GM19025 (cell line): Measurements from ENCODE around the gene INA.

ENCODE experiments used
- ATAC-seq: cut with Tn5 transposase; IDR thresholded peaks from one replicate; pipeline ENCODE4 v1.9.1; 2021; ENCODE audit warnings: mild to moderate bottlenecking, low read depth, moderate library complexity; ENCODE audit not compliant: unreplicated experiment

INA gene

DNA sequence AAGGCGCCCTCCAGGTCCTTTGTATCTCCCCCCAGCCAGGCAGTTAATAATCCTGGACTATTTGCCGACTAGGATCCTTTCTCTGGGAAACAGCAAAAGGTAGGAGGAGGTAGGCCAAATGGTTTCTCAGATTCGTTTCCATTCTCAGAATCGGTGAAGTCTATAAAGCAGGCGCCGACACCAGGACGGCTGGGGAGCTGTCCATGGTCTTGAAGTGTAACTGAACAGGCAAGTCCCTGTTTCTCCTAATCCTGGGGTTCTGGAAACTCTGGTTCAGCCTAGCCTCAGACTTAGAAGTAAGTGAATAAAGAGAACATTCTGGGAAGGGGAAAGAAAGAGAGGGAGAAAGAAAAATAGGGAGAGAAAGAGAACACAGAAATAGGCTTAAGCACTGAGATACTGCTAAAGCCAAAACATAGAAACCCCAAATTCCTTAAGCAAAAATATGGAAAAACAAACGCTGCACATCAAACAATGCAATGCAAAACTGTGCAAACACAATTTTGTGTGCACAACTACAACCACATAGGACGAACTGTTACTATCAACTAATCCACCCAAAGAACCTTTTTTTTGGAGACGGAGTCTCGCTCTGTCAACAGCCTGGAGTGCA lies 11.1 kb upstream of the INA start:
- ATAC-seq, result no peak

DNA sequence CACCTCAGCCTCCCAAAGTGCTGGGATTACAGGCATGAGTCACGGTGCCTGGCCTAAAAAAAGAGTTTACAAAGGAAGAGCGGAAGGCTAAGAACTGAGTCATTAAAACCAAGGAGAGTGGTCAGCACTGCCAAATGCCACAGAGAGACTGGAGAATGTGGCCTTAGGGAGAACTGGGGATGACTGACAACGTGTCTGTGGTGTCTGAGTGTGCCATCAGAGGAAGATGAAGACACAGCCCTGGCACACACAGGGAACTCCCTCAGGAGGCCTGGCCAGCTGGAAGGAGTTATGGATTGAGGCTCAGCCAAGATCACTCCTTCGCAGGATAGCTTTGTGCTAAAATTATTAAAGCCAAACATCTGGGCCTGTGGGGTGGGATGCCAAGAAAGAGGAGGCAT lies 3.9 kb upstream of the INA start:
- no peak for ATAC-seq

GRCh38 chr10:103276251-103276895 lies 565 bp upstream of the INA start:
- no peak for ATAC-seq

DNA sequence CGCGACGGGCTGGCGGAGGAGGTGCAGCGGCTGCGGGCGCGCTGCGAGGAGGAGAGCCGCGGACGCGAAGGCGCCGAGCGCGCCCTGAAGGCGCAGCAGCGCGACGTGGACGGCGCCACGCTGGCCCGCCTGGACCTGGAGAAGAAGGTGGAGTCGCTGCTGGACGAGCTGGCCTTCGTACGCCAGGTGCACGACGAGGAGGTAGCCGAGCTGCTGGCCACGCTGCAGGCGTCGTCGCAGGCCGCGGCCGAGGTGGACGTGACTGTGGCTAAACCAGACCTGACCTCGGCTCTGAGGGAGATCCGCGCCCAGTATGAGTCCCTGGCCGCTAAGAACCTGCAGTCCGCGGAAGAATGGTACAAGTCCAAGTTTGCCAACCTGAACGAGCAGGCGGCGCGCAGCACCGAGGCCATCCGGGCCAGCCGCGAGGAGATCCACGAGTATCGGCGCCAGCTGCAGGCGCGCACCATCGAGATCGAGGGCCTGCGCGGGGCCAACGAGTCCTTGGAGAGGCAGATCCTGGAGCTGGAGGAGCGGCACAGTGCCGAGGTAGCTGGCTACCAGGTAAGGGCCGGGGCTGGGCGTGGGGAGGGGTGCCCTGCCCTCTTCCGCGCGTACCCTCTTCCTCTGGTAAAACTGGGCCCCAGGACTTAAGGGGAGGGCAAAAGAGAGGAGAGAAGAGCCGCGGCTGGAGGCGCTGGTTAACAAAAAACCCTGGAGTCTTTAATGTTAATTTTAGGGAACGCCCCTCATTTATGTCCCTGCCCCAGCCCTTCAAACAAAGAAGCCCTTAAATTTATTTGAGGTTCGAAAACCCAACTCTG lies 987 bp downstream of the INA start:
- ATAC-seq, result no peak

GRCh38 chr10:103278537-103278823 lies 1.5 kb downstream of the INA start:
- ATAC-seq, result no peak

- ATAC-seq, result no peak
Observed at GRCh38 chr10:103278862-103279298, 1.9 kb downstream of the INA start.

DNA sequence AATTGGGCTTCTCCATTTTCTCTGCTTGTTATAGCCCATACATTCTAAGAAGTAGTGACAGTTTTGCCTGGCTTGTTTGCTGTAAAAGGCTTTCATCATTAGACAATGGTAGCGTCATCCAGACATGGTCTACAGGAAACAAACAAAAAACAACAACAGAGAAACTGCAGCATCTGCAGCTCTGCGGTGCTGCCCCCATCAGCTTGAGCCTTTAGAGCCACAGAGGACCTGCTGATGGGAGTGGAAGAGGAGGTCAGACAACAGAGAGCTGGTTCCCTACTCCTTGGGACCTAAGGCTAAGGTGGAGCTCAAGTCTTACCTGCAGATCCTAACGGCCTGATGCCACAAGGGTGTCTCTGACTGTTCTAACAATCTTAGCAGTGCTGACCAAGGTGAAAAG lies 3.1 kb downstream of the INA start:
- no peak for ATAC-seq

- ATAC-seq, result no peak
Observed at GRCh38 chr10:103280506-103280905, 3.6 kb downstream of the INA start.

DNA sequence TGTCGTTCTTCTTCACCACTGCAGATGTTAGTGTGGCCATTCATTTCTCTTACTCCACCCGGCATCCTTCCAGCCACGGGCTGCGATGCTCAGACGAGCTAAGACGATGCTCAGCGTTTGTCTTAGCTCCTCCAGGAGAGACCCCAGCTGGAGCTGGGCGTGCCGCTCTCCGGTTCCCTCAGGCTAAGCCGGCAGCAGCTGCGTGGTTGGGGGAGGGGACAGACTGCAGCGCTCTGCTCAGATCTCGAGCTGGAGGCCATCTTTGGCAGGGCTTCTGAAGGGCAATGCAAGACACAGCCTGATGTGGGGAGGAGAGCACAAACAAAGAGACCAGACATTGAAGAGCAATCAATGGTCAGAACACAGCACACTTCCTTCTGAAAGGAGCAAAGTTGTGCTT lies 4.8 kb downstream of the INA start:
- no peak for ATAC-seq

DNA sequence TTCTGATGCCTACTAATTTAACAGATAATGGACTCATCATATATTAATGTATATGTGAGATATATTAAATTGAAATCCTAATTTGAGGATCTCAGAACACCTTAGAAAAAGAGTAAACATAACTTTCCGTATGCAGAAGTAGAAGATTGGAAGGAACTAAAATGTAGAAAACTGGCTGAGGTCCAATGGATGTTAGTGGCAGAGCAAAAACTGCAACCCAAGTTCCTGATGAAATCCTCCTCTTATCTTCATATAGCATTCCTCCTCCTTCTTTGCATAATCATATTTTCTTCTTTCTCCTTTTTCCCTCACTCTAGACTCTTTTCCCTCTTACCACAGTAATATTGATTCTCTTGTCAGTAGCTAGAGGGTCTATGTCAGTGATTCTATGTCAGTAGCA lies 6.0 kb downstream of the INA start:
- ATAC-seq, result no peak

GRCh38 chr10:103284170-103284569 lies 7.2 kb downstream of the INA start:
- no peak for ATAC-seq

DNA sequence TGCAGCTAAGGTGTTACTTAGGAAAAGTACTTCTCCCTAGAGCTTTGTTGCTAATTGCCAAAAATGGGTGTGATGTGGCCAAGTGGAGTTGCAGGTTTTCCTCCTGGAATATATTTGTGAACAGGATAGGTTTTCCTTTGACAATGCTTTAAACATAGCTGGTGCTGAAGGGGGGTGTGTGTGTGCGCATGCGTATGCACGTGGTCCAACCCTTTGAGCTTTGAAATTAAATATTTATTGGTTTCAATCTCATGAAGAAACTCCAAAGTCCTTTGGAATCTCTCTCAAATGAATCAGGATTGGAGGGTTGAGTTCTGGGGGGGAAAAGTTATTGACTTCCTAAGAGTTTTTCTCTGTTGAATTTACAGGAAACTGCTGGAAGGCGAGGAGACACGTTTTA lies 11.1 kb downstream of the INA start:
- no peak for ATAC-seq

GRCh38 chr10:103291588-103291987 lies 14.7 kb downstream of the INA start:
- no peak for ATAC-seq

DNA sequence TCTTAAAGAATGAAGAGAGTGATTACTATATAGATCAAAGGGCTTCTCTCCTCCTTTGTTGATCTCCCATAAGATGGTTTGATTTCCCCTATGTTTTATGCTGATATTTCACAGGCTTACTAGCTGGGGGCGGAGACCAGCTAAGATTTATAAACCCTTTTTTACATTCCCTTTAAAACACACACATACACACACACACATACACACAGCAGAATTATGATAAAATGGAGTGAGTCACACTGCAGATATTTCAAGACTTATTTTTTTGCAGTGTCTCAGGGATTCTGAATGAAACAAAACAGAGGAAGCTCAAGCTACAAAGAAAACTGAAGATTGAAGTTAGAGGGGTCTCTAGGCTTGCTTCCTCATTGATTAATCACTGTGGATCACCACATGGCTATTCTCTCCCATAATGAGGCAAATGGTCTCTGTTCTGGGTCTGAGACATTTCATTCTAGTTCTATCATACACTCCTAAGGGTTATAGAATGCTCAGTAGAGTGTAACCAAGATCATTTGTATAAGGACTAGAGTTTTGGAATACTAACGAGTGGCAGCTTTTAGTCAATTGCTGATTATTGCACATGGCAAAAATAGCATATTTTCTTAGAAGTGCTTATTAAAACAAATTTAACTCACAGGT lies 18.6 kb downstream of the INA start:
- no peak for ATAC-seq

- no peak for ATAC-seq
Observed at GRCh38 chr10:103307594-103307993, 30.7 kb downstream of the INA start.

GRCh38 chr10:103310197-103310596 lies 33.3 kb downstream of the INA start:
- ATAC-seq, result no peak

DNA sequence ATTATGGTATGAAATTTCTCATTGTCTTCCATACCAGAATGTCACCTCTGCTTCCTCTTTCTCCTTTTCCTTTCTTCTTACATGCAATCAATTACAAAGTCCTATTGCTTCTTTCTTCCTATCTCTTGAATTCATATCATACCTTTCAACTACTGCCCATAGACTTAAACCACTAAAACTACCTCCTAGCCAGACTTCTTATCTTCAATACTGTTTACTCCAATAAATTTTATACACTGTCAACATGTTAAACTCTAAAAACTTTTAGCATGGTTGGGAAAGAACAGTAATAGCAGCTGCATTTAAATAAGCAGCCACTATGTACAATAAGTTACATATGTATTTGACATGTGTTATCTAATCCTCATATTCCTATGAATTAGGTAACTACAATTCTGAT lies 39.1 kb downstream of the INA start:
- ATAC-seq, result no peak

GRCh38 chr10:103327906-103328305 lies 51.0 kb downstream of the INA start:
- no peak for ATAC-seq

- ATAC-seq, result no peak
Observed at GRCh38 chr10:103333934-103334520, 57.1 kb downstream of the INA start.

DNA sequence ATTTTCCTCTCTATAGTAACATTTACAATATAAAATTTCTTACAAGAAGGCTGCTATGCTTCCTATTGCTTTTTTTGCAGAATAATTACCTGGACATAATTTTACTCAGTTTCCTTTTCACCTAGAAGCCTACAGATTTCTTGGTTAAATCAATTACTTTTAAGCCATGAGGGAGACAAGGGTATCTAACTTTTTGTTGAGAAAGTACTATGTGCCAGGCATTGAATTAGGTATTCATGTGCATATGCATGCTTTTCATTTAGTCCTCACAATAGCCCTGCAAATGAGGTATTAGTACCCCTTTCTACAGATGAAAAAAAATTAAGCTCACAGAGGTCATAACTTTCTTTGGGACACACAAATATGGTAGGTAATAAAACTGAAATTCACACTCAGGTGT lies 57.6 kb downstream of the INA start:
- no peak for ATAC-seq

DNA sequence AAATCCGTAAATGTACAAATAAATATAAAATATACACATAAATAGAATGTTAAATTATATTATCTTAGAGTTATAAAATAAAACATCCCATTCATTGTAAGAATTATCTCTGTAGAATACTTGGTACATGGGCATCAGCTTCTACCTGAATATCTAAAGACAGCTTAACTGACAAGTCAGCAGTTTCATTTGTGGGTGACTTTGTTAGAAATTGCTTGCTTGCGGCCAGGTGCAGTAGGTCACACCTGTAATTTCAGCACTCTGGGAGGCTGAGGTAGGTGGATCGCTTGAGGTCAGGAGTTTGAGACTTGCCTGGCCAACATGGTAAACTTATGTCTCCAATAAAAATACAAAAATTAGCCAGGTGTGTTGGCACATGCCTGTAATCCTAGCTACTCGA lies 59.4 kb downstream of the INA start:
- ATAC-seq, result no peak
